Sigmoid colon (tissue), 4 donors: ENCODE results near the gene CPLX3.

ENCODE experiments used
- CTCF ChIP-seq, 4 experiments: fragments of 450-650 bp in 3 of 4; fragments of 200-600 bp in 1 of 4; IDR thresholded peaks; one replicate each; pipeline ENCODE4 v1.5.1; 2016 to 2019; ENCODE audit warnings: antibody characterized with exemption in 4 of 4, mild to moderate bottlenecking in 3 of 4, moderate library complexity in 2 of 4
- EP300 ChIP-seq, 4 donors: sonication (generic); formaldehyde crosslinking; IDR thresholded peaks; one replicate each; pipeline ENCODE4 v1.6.1; 2017; ENCODE audit warnings: antibody characterized with exemption in 4 of 4
- POLR2AphosphoS5 ChIP-seq, 4 donors: sonication (generic); formaldehyde crosslinking; IDR thresholded peaks; one replicate each; pipeline ENCODE4 v1.6.1; 2017; ENCODE audit warnings: antibody characterized with exemption in 4 of 4

DNA sequence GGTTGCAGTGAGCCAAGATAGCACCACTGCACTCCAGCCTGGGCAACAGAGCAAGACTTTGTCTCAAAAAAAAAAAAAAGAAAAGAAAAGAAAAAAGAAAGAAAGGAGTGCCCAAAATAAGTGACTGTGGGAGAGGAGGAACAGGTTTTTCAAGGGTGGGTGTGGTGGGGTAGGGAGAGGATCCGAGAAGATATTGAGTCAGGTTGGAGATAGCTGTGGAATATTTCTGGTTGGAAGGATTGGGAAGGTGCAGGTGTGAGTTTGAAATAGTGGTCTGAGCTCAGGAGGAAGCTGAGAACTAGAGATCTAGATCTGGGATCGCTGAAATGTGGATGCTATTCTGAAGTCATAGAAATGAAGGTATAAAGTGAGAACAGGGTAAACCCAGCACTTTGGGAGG is 38.9 kb downstream of the CPLX3 start:
- TF ChIP-seq CTCF (IDR thresholded peaks at IDR 0.05), result no peak
- TF ChIP-seq POLR2AphosphoS5 (IDR thresholded peaks at IDR 0.05), result no peak
- no peak for TF ChIP-seq EP300 (IDR thresholded peaks at IDR 0.05)
